SH-SY5Y (cell line): ENCODE results near the gene MXD4.

ENCODE experiments used
- GATA2 ChIP-seq: IDR thresholded peaks from 2 replicates; pipeline ENCODE4 v1.6.1; 2011; ENCODE audit warnings: mild to moderate bottlenecking, low read depth, low read length
- GATA3 ChIP-seq: IDR thresholded peaks from 2 replicates; pipeline ENCODE4 v1.6.1; 2011; ENCODE audit warnings: low read depth, mild to moderate bottlenecking, low read length, moderate library complexity

The MXD4 gene

GRCh38 chr4:2256781-2257191 lies 5.1 kb downstream of the MXD4 start:
- no peak for TF ChIP-seq GATA2
- TF ChIP-seq GATA3 = no peak

GRCh38 chr4:2256156-2256731 lies 5.7 kb downstream of the MXD4 start:
- no peak for TF ChIP-seq GATA2
- TF ChIP-seq GATA3 = no peak

- TF ChIP-seq GATA3 (no peak), GATA2 (no peak)
These were observed 6.3 kb downstream of the MXD4 start for GRCh38 chr4:2255501-2256155.

GRCh38 chr4:2254665-2255500 lies 7.0 kb downstream of the MXD4 start:
- TF ChIP-seq GATA3 (no peak), GATA2 (no peak)

GRCh38 chr4:2253160-2254084 lies 8.5 kb downstream of the MXD4 start:
- TF ChIP-seq GATA3 (no peak), GATA2 (no peak)

- TF ChIP-seq GATA2 = no peak
- no peak for TF ChIP-seq GATA3
These were observed 9.3 kb downstream of the MXD4 start for GRCh38 chr4:2252530-2253091.

GRCh38 chr4:2251795-2252529 lies 9.9 kb downstream of the MXD4 start:
- TF ChIP-seq GATA3 (no peak), GATA2 (no peak)

GRCh38 chr4:2251073-2251794 lies 10.7 kb downstream of the MXD4 start:
- TF ChIP-seq GATA2 = no peak
- no peak for TF ChIP-seq GATA3

GRCh38 chr4:2250357-2251072 lies 11.4 kb downstream of the MXD4 start:
- no peak for TF ChIP-seq GATA2
- TF ChIP-seq GATA3 = no peak

- TF ChIP-seq GATA2 = no peak
- TF ChIP-seq GATA3 = no peak
These were observed 12.2 kb downstream of the MXD4 start for GRCh38 chr4:2249526-2250356.

- TF ChIP-seq GATA2 = no peak
- no peak for TF ChIP-seq GATA3
These were observed 13.1 kb downstream of the MXD4 start for GRCh38 chr4:2248821-2249261.
